DND-41 (cell line): Measurements from ENCODE around the gene CD36.

Experiments used
- CTCF ChIP-seq: IDR thresholded peaks from 2 replicates; pipeline ENCODE4 v1.5.1; 2012; ENCODE audit warnings: borderline replicate concordance, low read length, moderate library complexity, mild to moderate bottlenecking; ENCODE audit not compliant: poor library complexity, severe bottlenecking; ENCODE audit errors: extremely low read depth
- EZH2 ChIP-seq: IDR thresholded peaks from 3 replicates; pipeline ENCODE4 v1.6.1; 2012; ENCODE audit warnings: borderline replicate concordance, low read depth, mild to moderate bottlenecking, moderate library complexity, low read length, inconsistent platforms; ENCODE audit not compliant: severe bottlenecking

GRCh38 chr7:80659120-80660055 lies 20.9 kb downstream of the CD36 start:
- TF ChIP-seq CTCF (peak; percentile 28), EZH2 (no peak)
